HG02798 (cell line): ENCODE measurements around the gene AGBL1.

Source experiments
- ATAC-seq: cut with Tn5 transposase; IDR thresholded peaks from one replicate; pipeline ENCODE4 v1.9.1; 2021; ENCODE audit warnings: mild to moderate bottlenecking; ENCODE audit not compliant: unreplicated experiment, poor library complexity

The AGBL1 gene

GRCh38 chr15:86756688-86757087 lies 677.0 kb downstream of the AGBL1 start:
- no peak for ATAC-seq

- ATAC-seq, result no peak
Observed at GRCh38 chr15:86759800-86760523, 680.3 kb downstream of the AGBL1 start.

DNA sequence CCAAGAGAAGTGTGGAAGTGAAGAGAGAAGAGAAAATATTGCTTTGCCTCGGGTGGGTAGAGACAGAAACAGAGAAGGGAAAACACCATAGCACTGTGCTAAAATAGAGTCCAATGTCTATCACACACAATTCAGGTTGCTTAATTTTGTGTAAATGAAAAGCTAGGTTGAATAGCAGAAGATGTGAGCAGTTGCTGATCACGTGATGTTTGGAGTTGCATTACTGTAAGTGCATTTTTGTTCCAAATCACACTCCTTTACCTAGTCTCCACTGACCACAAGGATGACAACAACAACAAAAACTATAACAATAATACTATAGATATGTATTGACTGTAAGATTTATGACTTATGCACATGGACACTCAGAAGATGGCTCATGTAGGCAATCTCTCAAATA lies 683.2 kb downstream of the AGBL1 start:
- ATAC-seq, result no peak

DNA sequence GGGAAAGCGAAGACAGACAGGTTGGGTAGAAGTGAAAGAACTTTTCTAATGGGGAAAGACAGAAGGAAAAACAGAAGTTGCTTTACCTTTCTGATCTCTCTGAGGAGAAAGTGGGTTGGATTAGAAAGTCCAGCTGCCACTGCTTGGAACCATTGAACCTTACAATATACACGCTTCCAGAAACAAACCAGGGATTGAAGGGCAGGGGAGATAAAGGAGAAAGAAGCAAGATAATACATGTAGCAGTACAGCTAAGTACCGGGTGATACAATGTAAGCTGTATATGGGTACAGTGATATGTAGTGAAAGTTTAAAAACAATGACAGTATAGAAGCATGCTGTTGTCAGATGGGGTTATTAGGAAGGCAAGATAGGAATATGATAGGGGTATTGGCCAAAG lies 684.4 kb downstream of the AGBL1 start:
- no peak for ATAC-seq

GRCh38 chr15:86765281-86765680 lies 685.6 kb downstream of the AGBL1 start:
- no peak for ATAC-seq

- ATAC-seq, result no peak
Observed at GRCh38 chr15:86772369-86773059, 692.8 kb downstream of the AGBL1 start.

DNA sequence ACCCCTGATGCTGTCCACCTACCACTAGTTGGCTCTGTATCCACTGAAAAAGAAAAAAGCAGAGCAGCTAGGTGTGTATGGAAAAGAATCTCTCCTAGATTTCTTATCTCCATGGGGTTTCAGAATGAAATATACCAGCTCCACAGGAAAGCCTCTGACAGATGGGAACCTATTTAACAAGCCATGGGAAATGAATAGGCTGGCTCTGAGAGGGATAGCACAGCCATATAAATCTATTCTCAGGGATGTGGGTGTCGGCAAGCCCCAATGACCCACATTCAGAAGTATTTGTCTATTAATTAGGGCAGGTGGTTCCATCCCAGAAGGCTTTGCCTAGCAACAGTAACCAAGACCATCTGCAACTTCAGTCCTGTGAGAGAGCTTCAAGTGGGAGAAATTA lies 694.1 kb downstream of the AGBL1 start:
- ATAC-seq, result no peak

DNA sequence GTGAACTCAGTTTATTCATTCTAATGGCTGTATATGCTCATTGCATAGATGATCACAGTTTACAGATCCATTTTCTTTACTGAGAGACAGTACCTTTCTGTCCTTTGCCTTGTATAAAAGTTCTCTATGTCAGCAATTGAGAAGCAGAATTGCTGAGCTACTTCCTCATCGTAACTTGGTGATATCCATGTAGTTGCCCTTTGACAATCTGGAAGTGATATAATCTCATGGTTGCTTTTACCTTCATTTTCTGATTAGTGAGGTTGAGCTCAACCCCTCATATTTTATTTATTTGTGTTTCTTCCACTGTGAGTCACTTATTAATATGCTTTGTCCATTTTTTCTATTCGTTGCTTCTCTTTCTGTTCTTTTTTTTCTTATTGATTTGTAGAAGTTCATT lies 696.5 kb downstream of the AGBL1 start:
- no peak for ATAC-seq

DNA sequence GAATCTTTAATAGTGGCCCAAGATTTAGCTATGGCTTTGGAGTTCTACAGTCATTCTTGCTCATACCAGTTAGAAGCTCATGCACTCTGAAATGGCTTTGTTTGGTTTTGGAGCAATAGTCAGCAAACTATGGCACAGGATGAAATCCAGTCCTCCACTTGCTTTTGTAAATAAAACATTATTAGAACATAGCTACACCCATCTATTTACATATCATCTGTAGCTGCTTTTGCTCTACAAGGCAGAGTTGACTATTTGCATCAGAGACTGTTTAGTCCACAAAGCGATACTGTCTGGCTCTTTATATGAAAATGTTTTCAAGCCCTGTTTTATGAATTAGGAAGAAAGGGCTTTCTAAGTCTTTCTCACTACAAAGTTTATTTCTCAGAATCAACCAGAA lies 716.9 kb downstream of the AGBL1 start:
- ATAC-seq, result no peak

DNA sequence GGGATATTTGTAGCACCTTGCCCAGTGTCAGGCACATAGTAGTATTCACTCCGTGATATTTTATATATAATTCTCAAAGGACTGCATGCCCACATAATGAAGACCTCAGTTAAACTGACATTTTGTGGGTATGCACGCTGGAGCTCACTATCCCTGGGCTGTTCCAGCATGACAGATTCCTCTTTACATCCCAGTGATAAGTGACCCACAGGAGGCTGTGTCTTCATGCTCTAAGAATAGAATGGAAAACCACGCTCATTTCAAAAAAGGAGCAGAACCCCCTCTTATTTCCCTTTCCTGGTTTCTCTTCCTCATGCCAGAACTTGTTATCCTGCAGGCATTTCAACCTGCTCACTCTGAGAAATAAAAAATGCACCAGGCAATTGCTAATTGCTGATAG lies 717.5 kb downstream of the AGBL1 start:
- no peak for ATAC-seq

DNA sequence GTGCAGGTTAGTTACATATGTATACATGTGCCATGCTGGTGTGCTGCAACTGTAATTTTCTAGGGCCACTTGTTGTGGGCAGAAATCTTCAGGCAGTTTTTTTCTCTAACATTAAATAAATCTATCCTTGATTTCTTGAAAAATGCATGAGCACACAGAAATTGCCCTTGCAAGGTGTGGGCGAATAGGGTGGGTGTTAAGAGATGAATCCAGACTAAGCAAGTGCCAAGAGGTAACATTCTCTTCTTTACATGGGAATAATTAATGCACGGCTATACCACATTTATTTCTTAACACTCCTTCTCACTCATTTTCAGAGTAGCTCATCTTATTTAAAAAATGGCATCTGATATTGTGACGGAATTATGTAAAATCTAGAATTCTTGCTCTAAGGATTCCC lies 719.6 kb downstream of the AGBL1 start:
- no peak for ATAC-seq

- ATAC-seq, result no peak
Observed at GRCh38 chr15:86802244-86802643, 722.6 kb downstream of the AGBL1 start.

DNA sequence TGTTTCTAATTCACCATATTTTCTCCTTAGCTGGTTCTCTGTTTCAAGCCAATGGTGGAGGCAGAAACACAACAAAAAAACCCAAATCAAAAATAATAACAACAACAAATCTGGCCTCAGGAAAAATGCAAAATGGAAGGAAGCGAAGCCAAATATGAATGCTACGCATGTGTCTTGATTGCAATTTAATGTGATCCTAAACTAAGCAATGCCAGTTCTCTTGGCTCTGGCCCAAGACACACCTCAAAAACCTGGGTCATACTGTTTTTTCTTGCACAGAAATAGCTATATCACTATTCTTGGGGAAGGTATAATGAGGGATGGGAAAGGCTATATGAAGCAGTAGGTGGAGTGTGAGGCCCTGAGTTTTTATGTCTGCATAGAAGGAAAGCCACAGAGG lies 724.7 kb downstream of the AGBL1 start:
- no peak for ATAC-seq

GRCh38 chr15:86810329-86810728 lies 730.7 kb downstream of the AGBL1 start:
- no peak for ATAC-seq

DNA sequence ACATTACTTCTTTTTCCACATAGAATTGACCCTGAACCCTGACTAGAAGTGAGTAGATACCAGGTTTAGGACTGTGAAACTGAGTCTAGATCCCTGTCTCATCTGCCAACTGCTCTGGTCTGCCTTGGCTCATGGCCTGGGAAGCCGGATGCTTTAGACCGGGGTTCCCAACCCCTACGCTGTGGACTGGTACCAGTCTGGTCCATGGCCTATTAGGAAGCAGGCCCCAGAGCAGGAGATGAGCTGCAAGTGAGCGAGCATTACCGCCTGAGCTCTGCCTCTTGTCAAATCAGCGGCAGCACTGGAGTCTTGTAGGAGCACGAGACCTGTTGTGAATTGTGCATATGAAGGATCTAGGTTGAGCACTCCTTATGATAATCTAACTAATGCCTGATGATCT lies 734.2 kb downstream of the AGBL1 start:
- ATAC-seq, result no peak

DNA sequence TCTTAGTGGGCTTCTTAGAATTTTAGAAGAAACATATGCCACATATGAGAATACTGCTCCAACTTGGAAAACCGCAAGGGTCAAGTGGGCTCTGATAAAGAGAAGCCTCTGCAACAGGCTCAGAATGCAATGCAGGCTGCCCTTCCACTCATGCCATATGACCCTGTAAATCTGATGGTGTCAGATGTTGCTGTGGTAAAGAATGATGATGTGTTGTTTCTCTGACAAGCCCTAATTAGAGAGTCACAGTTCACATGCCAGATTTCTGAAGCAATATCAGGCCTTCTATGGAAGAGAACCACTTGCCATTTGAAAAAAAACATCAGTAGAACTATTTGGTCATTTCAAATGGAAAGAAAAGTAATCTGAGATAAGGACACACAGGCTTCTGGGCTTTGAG lies 749.6 kb downstream of the AGBL1 start:
- no peak for ATAC-seq

- ATAC-seq, result no peak
Observed at GRCh38 chr15:86830304-86830703, 750.6 kb downstream of the AGBL1 start.

DNA sequence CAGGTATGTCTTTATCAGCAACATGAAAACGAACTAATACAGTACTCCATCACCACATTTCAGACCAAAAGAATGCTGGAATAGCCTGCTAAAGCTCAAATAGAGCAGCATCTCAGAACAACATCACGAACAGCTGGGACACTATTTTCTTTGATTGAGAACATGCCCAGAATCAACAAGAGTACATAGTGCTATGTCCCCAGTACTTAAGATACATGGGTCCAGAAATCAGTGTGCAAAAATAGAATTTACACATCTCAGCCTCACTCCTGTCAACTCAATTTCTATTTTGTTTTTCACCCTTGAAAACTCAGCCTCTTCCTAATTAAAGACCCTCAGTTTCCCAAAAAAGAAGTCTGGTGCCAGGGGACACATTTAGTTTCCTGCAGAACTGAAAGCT lies 753.9 kb downstream of the AGBL1 start:
- ATAC-seq, result no peak

GRCh38 chr15:86834115-86834863 lies 754.6 kb downstream of the AGBL1 start:
- no peak for ATAC-seq

DNA sequence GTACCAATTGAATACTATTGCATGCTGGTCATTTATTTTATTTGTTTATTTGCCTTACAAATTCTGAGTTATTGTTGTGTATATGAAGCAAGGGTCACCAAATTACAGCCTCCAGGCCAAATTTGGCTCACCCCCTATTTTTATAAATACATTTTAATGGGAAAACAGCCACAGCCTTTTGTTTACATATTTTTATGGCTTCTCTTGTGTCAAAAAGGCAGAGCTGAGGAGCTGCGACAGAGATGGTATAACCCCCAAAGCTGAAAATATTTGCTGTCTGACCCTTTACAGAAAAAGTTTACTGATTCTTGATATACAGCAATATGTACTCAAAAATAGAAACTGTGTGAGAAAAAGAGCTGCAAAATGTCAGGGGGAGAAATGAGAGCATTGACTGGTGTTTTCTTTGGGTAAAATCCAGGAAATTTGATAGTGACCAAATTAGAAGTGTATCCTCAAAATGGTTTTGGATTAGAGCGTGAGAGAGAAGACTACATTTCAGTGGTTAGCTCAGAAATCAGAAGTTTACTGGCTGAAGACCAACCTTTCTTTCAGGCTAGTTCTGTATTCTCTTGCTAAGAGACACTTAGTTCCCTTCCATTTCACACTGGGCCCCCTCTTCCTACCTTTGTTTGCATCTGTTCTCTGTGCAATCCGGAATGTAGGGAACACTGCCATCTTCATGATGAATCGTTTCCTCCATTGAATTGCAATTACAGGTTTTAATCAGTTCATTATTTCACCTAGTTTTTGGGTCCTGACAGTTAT lies 757.8 kb downstream of the AGBL1 start:
- no peak for ATAC-seq

GRCh38 chr15:86839502-86839901 lies 759.8 kb downstream of the AGBL1 start:
- ATAC-seq, result no peak
